ENCODE measurements around the gene SLC7A7.
A peak's percentile ranks its signal among the peaks of the same experiment; 100 is the strongest.
"Not testable (repeated sequence)": the region's sequence is repeated elsewhere in the genome, so short reads cannot be mapped to it uniquely, and the experiment has no call there.

Gene SLC7A7

DNA sequence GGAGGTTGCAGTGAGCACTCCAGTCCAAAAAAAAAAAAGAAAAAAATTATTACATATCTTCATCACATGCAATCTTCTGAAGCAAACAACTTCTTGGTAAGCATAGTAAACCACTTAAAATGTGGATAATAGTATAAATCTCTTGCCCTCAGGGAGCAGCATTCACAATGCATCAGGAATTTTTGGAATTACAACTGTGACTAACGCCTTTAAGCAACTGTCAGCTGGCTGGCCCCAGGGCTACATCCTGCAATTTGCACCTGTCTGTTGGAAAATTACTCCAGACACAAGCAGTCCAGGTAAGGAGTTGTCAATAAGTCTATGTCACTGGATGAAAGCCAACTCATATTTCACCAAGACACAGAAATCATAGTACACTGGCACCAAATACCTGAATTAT, 5.5 kb upstream of the SLC7A7 start:
- no peak for DNase-seq (ENCODE audit: low read depth)

- DNase-seq (ENCODE audit: low read depth): peak; percentile 60
Observed at GRCh38 chr14:22819151-22819988, 4.1 kb upstream of the SLC7A7 start.

GRCh38 chr14:22814373-22814772, 862 bp downstream of the SLC7A7 start:
- DNase-seq (ENCODE audit: low read depth): no peak

DNA sequence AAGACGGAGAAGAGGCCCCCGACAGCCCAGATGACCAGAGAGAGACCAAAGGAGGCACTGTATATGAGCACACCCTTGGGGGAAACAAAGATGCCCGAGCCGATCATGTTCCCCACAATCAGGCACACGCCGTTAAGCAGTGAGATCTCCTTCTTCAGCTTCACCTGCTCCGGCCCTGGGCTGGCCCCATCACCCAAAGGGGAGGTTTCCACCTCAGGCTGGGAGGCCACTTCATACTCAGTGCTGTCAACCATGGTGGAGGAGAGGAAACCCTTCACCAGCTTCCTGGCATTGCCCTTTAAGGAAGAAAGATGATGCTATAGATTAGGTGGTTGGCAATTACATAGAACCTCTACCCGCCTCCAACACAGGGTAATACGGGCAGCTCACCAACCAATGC, 2.1 kb downstream of the SLC7A7 start:
- no peak for DNase-seq (ENCODE audit: low read depth)

- no peak for DNase-seq (ENCODE audit: low read depth)
Observed at GRCh38 chr14:22812744-22813143, 2.5 kb downstream of the SLC7A7 start.

DNA sequence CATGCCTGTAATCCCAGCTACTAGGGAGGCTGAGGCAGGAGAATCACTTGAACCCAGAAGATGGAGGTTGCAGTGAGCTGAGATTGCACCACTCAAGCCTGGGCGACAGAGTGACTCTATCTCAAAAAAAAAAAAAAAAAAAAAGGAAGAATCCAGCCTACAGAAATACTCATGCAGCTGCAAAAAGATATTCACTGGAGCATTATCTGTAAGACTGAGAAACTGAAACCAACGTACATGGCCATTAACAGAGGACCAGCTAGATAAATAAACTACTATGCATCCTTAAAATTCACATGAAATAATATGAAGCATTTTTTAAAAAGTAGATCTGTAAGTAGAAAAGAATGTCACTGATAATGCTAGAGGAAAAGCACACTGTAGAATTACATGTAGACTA, 3.5 kb downstream of the SLC7A7 start:
- no peak for DNase-seq (ENCODE audit: low read depth)

DNA sequence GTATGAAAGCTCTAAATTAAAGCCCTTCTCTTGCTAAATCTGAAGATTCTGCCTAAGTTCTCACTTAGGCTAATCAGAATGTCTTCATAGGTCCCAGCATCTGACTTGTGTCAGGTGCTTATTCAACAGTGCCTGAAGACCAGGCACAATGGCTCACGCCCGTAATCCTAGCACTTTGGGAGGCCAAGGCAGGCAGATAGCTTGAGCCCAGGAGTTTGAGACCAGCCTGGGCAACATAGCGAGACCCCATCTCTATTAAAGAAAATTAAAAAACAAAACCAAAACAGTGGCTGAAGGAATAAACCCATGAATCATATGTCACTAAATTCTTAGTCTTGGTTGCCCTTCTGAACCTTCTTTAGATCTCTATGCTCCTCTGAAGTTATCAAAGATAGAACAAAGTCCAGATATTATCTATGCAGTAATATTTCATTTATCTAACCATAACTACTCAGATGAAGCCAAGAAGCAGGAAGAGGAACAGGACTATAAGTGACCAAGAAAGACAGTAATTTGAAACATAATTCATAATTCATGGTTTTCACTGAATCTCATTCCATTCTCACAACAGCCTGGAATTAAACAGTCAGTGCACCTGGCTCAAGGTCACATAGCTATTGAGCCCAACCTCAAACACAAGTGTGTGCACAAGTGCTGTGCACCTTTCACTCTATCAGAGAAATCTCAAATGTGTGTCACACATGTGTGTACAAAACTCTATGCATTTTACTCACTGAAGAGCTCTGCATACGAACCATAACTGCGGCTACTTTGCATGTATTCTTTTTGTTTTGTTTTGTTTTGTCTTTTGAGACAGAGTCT, 6.6 kb downstream of the SLC7A7 start:
- no peak for DNase-seq (ENCODE audit: low read depth)

- DNase-seq (ENCODE audit: low read depth): no peak
Observed at GRCh38 chr14:22807432-22808087, 7.7 kb downstream of the SLC7A7 start.

DNA sequence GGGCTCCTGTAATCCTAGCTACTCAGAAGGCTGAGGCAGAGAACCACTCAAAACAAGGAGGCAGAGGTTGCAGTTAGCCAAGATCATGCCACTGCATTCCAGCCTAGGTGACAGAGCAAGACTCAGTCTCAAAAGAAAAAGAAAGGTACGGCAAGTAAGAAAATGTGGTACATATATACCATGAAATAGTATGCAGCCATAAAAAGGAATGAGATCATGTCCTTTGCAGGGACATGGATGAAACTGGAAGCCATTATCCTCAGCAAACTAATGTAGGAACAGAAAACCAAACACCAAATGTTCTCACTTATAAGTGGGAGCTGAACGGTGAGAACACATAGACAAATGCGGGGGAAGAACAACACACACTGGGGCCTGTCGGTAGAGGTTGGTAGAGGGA, 10.0 kb downstream of the SLC7A7 start:
- DNase-seq (ENCODE audit: low read depth): not testable (repeated sequence)

GRCh38 chr14:22803687-22803974, 11.6 kb downstream of the SLC7A7 start:
- no peak for DNase-seq (ENCODE audit: low read depth)

GRCh38 chr14:22802860-22803686, 12.2 kb downstream of the SLC7A7 start:
- DNase-seq (ENCODE audit: low read depth): no peak

- no peak for DNase-seq (ENCODE audit: low read depth)
Observed at GRCh38 chr14:22801716-22802115, 13.5 kb downstream of the SLC7A7 start.

- no peak for DNase-seq (ENCODE audit: low read depth)
Observed at GRCh38 chr14:22800346-22800745, 14.9 kb downstream of the SLC7A7 start.

- DNase-seq (ENCODE audit: low read depth): no peak
Observed at GRCh38 chr14:22798528-22798927, 16.7 kb downstream of the SLC7A7 start.

DNA sequence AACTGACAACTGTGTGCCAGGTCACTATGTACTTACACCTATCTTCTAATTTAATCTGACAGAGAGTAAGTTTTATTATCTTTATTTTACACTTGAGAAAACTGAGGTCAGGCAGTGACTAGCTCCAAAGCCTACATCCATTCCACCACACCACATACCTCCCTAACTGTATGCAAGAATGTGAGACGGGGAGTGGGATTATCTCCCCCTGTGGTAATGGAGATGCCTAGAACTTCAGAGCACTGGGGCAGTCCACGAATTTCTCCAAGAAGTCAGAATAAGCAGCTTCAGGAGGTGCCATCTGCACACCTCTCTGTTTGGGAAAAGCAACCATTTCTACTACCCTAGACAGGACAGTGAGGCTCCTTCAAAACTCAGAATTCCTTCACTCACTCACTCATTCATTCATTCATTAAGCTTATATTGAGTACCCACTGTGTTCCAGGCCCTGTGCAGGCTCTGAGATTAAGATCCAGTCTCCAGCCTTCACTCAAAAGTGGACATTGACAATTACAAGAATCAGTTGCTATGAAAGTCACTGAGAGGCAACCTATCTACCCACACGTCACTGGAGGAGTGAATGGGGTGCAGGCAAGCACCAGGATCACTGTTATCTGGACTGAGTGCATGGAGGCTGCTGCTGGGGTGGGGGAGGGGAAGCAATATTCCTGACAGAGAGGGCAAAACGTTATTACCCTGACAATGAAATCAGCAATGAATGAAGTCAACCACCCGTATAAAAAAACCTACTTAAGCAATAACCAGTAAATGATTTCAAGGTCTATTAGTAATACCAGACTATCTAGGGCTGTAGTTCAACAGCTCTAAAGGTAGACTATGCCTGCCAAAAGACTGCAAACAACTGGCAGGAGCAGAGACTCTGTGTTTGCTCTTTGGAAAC, 18.0 kb downstream of the SLC7A7 start:
- no peak for DNase-seq (ENCODE audit: low read depth)

DNA sequence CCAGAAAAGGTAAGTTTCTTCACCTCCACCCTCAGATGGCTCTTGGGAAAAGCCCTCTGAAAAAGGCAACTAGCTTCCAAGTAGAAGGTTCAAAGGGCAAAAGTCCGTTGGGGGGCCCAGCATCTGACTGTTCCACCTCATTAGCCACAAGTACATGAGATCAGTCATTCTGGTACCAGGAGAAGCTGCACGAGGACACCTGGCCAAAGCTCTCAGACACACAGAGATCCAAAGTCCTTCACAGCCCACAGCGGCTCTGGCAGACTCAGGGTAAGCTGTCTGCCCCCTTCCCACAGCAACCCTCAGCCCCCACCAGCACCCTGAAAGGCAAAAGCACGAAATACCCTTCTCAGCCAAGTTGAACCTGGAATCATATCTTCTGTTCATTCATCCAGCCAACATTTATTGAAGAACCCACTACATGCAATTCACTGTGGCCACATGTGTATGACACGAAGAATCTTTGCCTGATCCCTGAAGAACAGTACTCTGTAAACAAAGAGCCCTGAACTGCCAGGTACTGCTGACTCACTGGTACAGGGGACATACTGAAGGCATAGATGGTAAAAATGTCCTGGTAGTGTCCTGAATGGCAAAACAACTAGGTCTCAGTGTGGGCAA, 19.0 kb downstream of the SLC7A7 start:
- no peak for DNase-seq (ENCODE audit: low read depth)

GRCh38 chr14:22794551-22794951, 20.7 kb downstream of the SLC7A7 start:
- no peak for DNase-seq (ENCODE audit: low read depth)

- DNase-seq (ENCODE audit: low read depth): no peak
Observed at GRCh38 chr14:22793976-22794375, 21.3 kb downstream of the SLC7A7 start.

DNA sequence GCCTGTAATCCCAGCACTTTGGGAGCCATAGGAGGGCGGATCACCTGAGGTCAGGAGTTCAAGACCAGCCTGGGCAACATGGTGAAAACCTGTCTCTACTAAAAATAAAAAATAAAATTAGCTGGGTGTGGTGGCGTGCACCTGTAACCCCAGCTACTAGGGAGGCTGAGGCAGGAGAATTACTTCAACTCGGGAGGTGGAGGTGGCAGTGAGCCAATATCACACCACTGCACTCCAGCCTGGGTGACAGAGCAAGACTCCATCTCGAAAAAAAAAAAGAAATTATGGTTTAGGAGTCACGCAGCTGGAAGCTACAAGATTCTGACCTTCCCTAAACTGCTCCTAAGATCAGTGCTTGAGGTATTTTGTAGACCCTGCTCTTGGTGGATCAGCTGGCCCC, 21.7 kb downstream of the SLC7A7 start:
- not testable (repeated sequence) for DNase-seq (ENCODE audit: low read depth)

DNA sequence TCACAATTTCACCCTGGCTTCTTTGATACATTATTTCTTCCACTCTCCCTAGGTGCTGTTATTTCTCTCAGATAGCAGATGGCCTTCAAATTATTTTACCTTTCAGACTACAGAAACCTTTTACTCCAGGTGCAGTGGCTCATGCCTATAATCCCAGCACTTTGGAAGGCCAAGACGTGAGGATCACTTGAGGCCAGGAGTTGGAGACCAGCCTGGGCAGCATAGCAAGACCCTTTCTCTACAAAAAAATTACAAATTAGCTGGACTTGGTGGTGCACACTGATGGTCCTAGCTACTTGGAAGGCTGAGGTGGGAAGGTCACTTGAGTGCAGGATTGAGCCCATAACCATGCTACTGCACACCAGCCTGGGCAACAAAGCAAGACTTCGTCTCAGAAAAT, 23.1 kb downstream of the SLC7A7 start:
- no peak for DNase-seq (ENCODE audit: low read depth)

- DNase-seq (ENCODE audit: low read depth): peak; percentile 61
Observed at GRCh38 chr14:22791301-22791700, 23.9 kb downstream of the SLC7A7 start.
